ENCODE measurements around the gene FCHSD2. TPM values are rescaled to one million over a fixed set of nuclear protein-coding genes. Genes with fewer than 3 reads are reported as not detected.
A peak's percentile ranks its signal among the peaks of the same experiment; 100 is the strongest.
"Not testable (repeated sequence)": the region's sequence is repeated elsewhere in the genome, so short reads cannot be mapped to it uniquely, and the experiment has no call there.

The FCHSD2 gene
- total and polyA plus RNA-seq, 2 donors = 12.5 to 22.3 TPM

GRCh38 chr11:72984453-72985077 is 157.6 kb downstream of the FCHSD2 start:
- Histone ChIP-seq H3K36me3 (ENCODE audit: control insufficient read depth in 2 of 2, insufficient read depth in 2 of 2, low read length in 1 of 2) (peaks cover 7 to 15% of the 10 kb centered on the region in 2 donors), H3K9me3 (ENCODE audit: control insufficient read depth in 2 of 2, insufficient read depth in 1 of 2, low read length in 1 of 2) (no peaks in the 10 kb centered on the region), H3K4me3 (ENCODE audit: low read length in 2 of 2) (no peak overlapping the region), H3K27me3 (ENCODE audit: control insufficient read depth in 2 of 2, insufficient read depth in 1 of 2, low read length in 1 of 2) (no peaks in the 10 kb centered on the region), H3K27ac (ENCODE audit: low read depth in 1 of 2, low read length in 1 of 2) (no peak overlapping the region), H3K4me1 (ENCODE audit: control insufficient read depth in 2 of 2, insufficient read depth in 2 of 2, low read length in 2 of 2) (no peaks in the 10 kb centered on the region)
- DNase-seq (ENCODE audit: low read depth in 6 of 9, low spot score in 9 of 9) = no peak
- WGBS = 96% methylated on average over 3 of the region's 3 CpGs

- Histone ChIP-seq H3K36me3 (ENCODE audit: control insufficient read depth in 2 of 2, insufficient read depth in 2 of 2, low read length in 1 of 2) (peaks cover 7 to 10% of the 10 kb centered on the region in 2 donors), H3K4me3 (ENCODE audit: low read length in 2 of 2) (no peak overlapping the region), H3K4me1 (ENCODE audit: control insufficient read depth in 2 of 2, insufficient read depth in 2 of 2, low read length in 2 of 2) (no peaks in the 10 kb centered on the region), H3K9me3 (ENCODE audit: control insufficient read depth in 2 of 2, insufficient read depth in 1 of 2, low read length in 1 of 2) (no peaks in the 10 kb centered on the region), H3K27ac (ENCODE audit: low read depth in 1 of 2, low read length in 1 of 2) (no peak overlapping the region), H3K27me3 (ENCODE audit: control insufficient read depth in 2 of 2, insufficient read depth in 1 of 2, low read length in 1 of 2) (no peaks in the 10 kb centered on the region)
- WGBS = 97% methylated on average over 2 of the region's 2 CpGs
- DNase-seq (ENCODE audit: low read depth in 6 of 9, low spot score in 9 of 9) = no peak
Observed at GRCh38 chr11:72983560-72983959, 158.6 kb downstream of the FCHSD2 start.

GRCh38 chr11:72981971-72982685 is 160.0 kb downstream of the FCHSD2 start:
- no peaks in the 10 kb centered on the region for H3K4me1 ChIP-seq (ENCODE audit: control insufficient read depth in 2 of 2, insufficient read depth in 2 of 2, low read length in 2 of 2)

GRCh38 chr11:72981080-72981479 is 161.0 kb downstream of the FCHSD2 start:
- no peaks in the 10 kb centered on the region for H3K4me1 ChIP-seq (ENCODE audit: control insufficient read depth in 2 of 2, insufficient read depth in 2 of 2, low read length in 2 of 2)
- H3K27me3 ChIP-seq (ENCODE audit: control insufficient read depth in 2 of 2, insufficient read depth in 1 of 2, low read length in 1 of 2) = no peaks in the 10 kb centered on the region
- H3K4me3 ChIP-seq (ENCODE audit: low read length in 2 of 2) = no peak overlapping the region
- no peak overlapping the region for H3K27ac ChIP-seq (ENCODE audit: low read depth in 1 of 2, low read length in 1 of 2)
- H3K36me3 ChIP-seq (ENCODE audit: control insufficient read depth in 2 of 2, insufficient read depth in 2 of 2, low read length in 1 of 2) = peaks cover 7 to 10% of the 10 kb centered on the region in 2 donors
- WGBS = 54% methylated on average over 1 of the region's 1 CpG
- no peaks in the 10 kb centered on the region for H3K9me3 ChIP-seq (ENCODE audit: control insufficient read depth in 2 of 2, insufficient read depth in 1 of 2, low read length in 1 of 2)
- DNase-seq (ENCODE audit: low read depth in 6 of 9, low spot score in 9 of 9) = no peak

More at GRCh38 chr11:72981971-72982685, 160.0 kb downstream of the FCHSD2 start:
- no peak overlapping the region for H3K4me3 ChIP-seq (ENCODE audit: low read length in 2 of 2)
- DNase-seq (ENCODE audit: low read depth in 6 of 9, low spot score in 9 of 9) = no peak
- H3K27ac ChIP-seq (ENCODE audit: low read depth in 1 of 2, low read length in 1 of 2) = peak overlapping the region in 1 of 2 donors; percentile 23
- no peaks in the 10 kb centered on the region for H3K9me3 ChIP-seq (ENCODE audit: control insufficient read depth in 2 of 2, insufficient read depth in 1 of 2, low read length in 1 of 2)
- WGBS = 79% methylated on average over 3 of the region's 3 CpGs
- H3K27me3 ChIP-seq (ENCODE audit: control insufficient read depth in 2 of 2, insufficient read depth in 1 of 2, low read length in 1 of 2) = no peaks in the 10 kb centered on the region
- peaks cover 7 to 10% of the 10 kb centered on the region in 2 donors for H3K36me3 ChIP-seq (ENCODE audit: control insufficient read depth in 2 of 2, insufficient read depth in 2 of 2, low read length in 1 of 2)

GRCh38 chr11:72977782-72978181 is 164.3 kb downstream of the FCHSD2 start:
- not testable (repeated sequence) for H3K27ac ChIP-seq (ENCODE audit: low read depth in 1 of 2, low read length in 1 of 2); H3K36me3 ChIP-seq (ENCODE audit: control insufficient read depth in 2 of 2, insufficient read depth in 2 of 2, low read length in 1 of 2); H3K9me3 ChIP-seq (ENCODE audit: control insufficient read depth in 2 of 2, insufficient read depth in 1 of 2, low read length in 1 of 2); DNase-seq (ENCODE audit: low read depth in 6 of 9, low spot score in 9 of 9); H3K4me1 ChIP-seq (ENCODE audit: control insufficient read depth in 2 of 2, insufficient read depth in 2 of 2, low read length in 2 of 2); H3K27me3 ChIP-seq (ENCODE audit: control insufficient read depth in 2 of 2, insufficient read depth in 1 of 2, low read length in 1 of 2); H3K4me3 ChIP-seq (ENCODE audit: low read length in 2 of 2)
- WGBS = 100% methylated on average over 2 of the region's 2 CpGs

GRCh38 chr11:72976522-72976892 is 165.6 kb downstream of the FCHSD2 start:
- not testable (repeated sequence) for H3K36me3 ChIP-seq (ENCODE audit: control insufficient read depth in 2 of 2, insufficient read depth in 2 of 2, low read length in 1 of 2); H3K27ac ChIP-seq (ENCODE audit: low read depth in 1 of 2, low read length in 1 of 2)
- 96% methylated on average over 1 of the region's 1 CpG for WGBS

GRCh38 chr11:72975778-72976521 is 166.2 kb downstream of the FCHSD2 start:
- H3K4me3 ChIP-seq (ENCODE audit: low read length in 2 of 2) = no peak overlapping the region
- H3K36me3 ChIP-seq (ENCODE audit: control insufficient read depth in 2 of 2, insufficient read depth in 2 of 2, low read length in 1 of 2) = peaks cover 0 to 2% of the 10 kb centered on the region in 2 donors
- H3K27ac ChIP-seq (ENCODE audit: low read depth in 1 of 2, low read length in 1 of 2) = peak overlapping the region in 1 of 2 donors; percentile 31
- no peaks in the 10 kb centered on the region for H3K9me3 ChIP-seq (ENCODE audit: control insufficient read depth in 2 of 2, insufficient read depth in 1 of 2, low read length in 1 of 2)
- no peaks in the 10 kb centered on the region for H3K4me1 ChIP-seq (ENCODE audit: control insufficient read depth in 2 of 2, insufficient read depth in 2 of 2, low read length in 2 of 2)
- 36% methylated on average over 3 of the region's 3 CpGs for WGBS
- peak in 1 of 9 donors; percentile 7 for DNase-seq (ENCODE audit: low read depth in 6 of 9, low spot score in 9 of 9)
- H3K27me3 ChIP-seq (ENCODE audit: control insufficient read depth in 2 of 2, insufficient read depth in 1 of 2, low read length in 1 of 2) = no peaks in the 10 kb centered on the region

More at GRCh38 chr11:72976522-72976892, 165.6 kb downstream of the FCHSD2 start:
- not testable (repeated sequence) for H3K4me1 ChIP-seq (ENCODE audit: control insufficient read depth in 2 of 2, insufficient read depth in 2 of 2, low read length in 2 of 2); H3K9me3 ChIP-seq (ENCODE audit: control insufficient read depth in 2 of 2, insufficient read depth in 1 of 2, low read length in 1 of 2); DNase-seq (ENCODE audit: low read depth in 6 of 9, low spot score in 9 of 9); H3K27me3 ChIP-seq (ENCODE audit: control insufficient read depth in 2 of 2, insufficient read depth in 1 of 2, low read length in 1 of 2); H3K4me3 ChIP-seq (ENCODE audit: low read length in 2 of 2)

GRCh38 chr11:72974487-72975205 is 167.5 kb downstream of the FCHSD2 start:
- no peaks in the 10 kb centered on the region for H3K9me3 ChIP-seq (ENCODE audit: control insufficient read depth in 2 of 2, insufficient read depth in 1 of 2, low read length in 1 of 2)
- no peak overlapping the region for H3K27ac ChIP-seq (ENCODE audit: low read depth in 1 of 2, low read length in 1 of 2)
- 96% methylated on average over 3 of the region's 3 CpGs for WGBS
- H3K27me3 ChIP-seq (ENCODE audit: control insufficient read depth in 2 of 2, insufficient read depth in 1 of 2, low read length in 1 of 2) = no peaks in the 10 kb centered on the region
- H3K4me3 ChIP-seq (ENCODE audit: low read length in 2 of 2) = no peak overlapping the region
- H3K36me3 ChIP-seq (ENCODE audit: control insufficient read depth in 2 of 2, insufficient read depth in 2 of 2, low read length in 1 of 2) = peaks cover 0 to 2% of the 10 kb centered on the region in 2 donors
- no peaks in the 10 kb centered on the region for H3K4me1 ChIP-seq (ENCODE audit: control insufficient read depth in 2 of 2, insufficient read depth in 2 of 2, low read length in 2 of 2)
- no peak for DNase-seq (ENCODE audit: low read depth in 6 of 9, low spot score in 9 of 9)

All from thymus (tissue), 11 donors.